Nephron progenitor cell (in vitro differentiated cells): ENCODE measurements around the gene CYP2U1.

Source experiments
- DNase-seq: peaks from one replicate; pipeline ENCODE4 v3.0.0; 2021
- H3K27ac Mint-ChIP-seq: 2 replicates; pipeline ENCODE4 v1.8.0; 2021; ENCODE audit warnings: mild to moderate bottlenecking, moderate library complexity, mixed read lengths
- H3K27me3 Mint-ChIP-seq: 2 replicates; pipeline ENCODE4 v1.8.0; 2021; ENCODE audit warnings: mild to moderate bottlenecking, low read depth, mixed read lengths; ENCODE audit not compliant: poor library complexity
- H3K36me3 Mint-ChIP-seq: 2 replicates; pipeline ENCODE4 v1.8.0; 2021; ENCODE audit warnings: low read depth, mixed read lengths
- H3K4me1 Mint-ChIP-seq: 2 replicates; pipeline ENCODE4 v1.8.0; 2021; ENCODE audit warnings: mixed read lengths
- H3K4me3 Mint-ChIP-seq: 2 replicates; pipeline ENCODE4 v1.8.0; 2021; ENCODE audit warnings: mild to moderate bottlenecking, moderate library complexity, mixed read lengths
- H3K9me3 Mint-ChIP-seq: 2 replicates; pipeline ENCODE4 v1.8.0; 2021; ENCODE audit warnings: mild to moderate bottlenecking, moderate library complexity, mixed read lengths
- TF ChIP-seq, protein P1 (sequence below): fragments of 200-600 bp; sonication (generic); IDR thresholded peaks from 2 replicates; pipeline ENCODE4 v1.5.0; 2021; ENCODE audit warnings: antibody characterized with exemption

Gene CYP2U1

DNA sequence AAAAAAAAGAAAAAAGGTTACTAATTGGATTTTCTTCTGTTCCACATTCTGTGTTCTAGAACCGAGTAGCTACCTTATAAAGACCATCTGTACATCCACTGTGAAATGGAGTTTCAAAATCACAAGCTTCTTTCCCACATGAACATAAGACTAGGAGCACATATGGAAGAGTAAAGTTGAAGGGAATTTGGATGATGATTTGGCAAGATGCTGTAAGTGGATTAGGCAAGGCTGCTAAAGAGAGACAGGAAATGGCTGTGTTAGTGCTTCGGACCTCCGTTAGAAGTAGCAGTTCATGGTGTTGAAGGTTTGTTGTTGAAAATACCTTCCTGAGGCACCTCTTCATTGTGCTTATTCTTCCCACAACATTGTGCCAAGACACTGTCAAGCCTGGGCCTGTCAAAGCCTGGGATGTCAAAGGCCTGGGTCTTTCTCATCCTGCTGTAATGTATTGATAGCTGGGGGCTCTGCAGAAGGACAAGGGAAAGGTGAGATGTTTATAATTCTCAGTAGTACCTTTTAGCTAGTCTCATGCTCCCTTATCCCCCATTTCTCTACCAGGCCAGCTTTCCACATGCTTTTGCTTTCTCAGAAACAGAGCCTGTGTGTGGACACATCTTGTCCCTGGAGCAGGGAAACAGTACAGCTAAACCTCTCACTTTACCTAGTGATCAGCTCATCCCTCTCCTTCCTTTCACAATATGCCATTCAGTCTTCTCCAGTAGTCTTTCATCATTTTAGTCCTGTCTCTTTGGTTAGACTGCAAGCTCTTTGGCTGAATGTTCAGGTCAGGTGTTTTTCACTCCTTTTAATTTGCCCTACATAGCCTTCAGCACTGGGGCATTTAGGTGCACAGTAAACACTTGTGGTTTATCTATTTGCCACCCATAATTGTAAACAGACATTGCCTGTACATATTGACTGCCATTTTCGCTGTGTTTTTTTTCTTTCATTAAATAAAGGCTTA, 37.9 kb upstream of the CYP2U1 start:
- peaks cover 8% of the 10 kb centered on the region for H3K4me1 Mint-ChIP-seq
- peaks cover 26% of the 10 kb centered on the region for H3K9me3 Mint-ChIP-seq
- DNase-seq: no peak

DNA sequence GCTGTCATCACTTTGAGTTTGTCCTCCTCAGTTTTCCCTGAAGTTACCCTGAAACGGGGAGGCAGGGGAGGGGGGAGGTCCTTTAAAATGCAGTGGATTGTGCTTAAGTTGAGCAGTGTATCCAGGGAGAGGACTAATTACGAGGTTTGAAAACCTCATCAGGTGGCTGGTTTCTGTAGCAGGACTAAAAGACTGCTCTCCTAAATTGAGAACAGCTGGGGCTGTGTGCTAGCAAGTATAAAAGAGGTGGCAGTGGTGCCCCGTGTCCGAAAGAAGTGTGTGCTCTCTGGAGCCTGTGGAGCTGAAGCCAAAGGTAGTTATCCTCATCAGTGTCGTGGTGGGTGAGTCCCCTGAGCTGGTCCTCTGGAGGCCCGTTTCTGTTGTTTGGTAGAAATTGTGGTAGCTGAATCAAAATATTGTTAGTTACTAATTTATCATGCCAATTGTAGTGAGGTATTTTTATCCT, 37.2 kb upstream of the CYP2U1 start:
- DNase-seq: no peak
- H3K4me3 Mint-ChIP-seq: no peak overlapping the region
- H3K36me3 Mint-ChIP-seq: peaks cover 10% of the 10 kb centered on the region
- TF ChIP-seq, protein P1, sequence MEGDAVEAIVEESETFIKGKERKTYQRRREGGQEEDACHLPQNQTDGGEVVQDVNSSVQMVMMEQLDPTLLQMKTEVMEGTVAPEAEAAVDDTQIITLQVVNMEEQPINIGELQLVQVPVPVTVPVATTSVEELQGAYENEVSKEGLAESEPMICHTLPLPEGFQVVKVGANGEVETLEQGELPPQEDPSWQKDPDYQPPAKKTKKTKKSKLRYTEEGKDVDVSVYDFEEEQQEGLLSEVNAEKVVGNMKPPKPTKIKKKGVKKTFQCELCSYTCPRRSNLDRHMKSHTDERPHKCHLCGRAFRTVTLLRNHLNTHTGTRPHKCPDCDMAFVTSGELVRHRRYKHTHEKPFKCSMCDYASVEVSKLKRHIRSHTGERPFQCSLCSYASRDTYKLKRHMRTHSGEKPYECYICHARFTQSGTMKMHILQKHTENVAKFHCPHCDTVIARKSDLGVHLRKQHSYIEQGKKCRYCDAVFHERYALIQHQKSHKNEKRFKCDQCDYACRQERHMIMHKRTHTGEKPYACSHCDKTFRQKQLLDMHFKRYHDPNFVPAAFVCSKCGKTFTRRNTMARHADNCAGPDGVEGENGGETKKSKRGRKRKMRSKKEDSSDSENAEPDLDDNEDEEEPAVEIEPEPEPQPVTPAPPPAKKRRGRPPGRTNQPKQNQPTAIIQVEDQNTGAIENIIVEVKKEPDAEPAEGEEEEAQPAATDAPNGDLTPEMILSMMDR: no peak
- no peak overlapping the region for H3K27ac Mint-ChIP-seq
- peaks cover 3% of the 10 kb centered on the region for H3K27me3 Mint-ChIP-seq
- peaks cover 22% of the 10 kb centered on the region for H3K9me3 Mint-ChIP-seq
- H3K4me1 Mint-ChIP-seq: peaks cover 8% of the 10 kb centered on the region

More for the DNA sequence above, 37.9 kb upstream of the CYP2U1 start:
- H3K27me3 Mint-ChIP-seq: peaks cover 3% of the 10 kb centered on the region
- TF ChIP-seq, protein P1: no peak
- peaks cover 10% of the 10 kb centered on the region for H3K36me3 Mint-ChIP-seq
- no peak overlapping the region for H3K27ac Mint-ChIP-seq
- no peak overlapping the region for H3K4me3 Mint-ChIP-seq

DNA sequence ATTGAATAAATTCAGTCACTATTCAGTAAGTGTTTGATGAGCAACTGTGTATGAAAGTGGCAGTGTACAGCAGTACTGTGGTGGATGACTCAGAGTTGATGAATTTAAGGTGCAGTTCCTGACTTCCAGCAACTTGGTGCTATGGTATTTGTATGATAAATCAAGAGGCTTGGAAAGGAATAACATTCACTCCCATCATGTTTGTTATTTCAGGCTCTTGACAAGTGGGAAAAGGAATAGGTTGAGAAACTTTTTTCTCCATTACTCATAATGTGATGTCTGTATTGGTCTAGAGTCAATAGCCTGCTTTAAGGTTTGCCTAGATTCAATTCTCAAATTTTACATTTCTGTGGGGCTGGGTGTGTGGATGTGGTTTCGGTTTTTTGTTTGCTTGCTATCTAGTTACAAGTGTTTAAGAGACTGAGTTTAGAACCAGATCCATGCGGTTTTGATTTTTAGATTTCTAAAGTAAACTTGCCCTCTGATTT, 35.1 kb upstream of the CYP2U1 start:
- Mint-ChIP-seq H3K4me1 (peaks cover 8% of the 10 kb centered on the region), H3K36me3 (peaks cover under 1% of the 10 kb centered on the region), H3K27me3 (peaks cover 3% of the 10 kb centered on the region), H3K9me3 (peaks cover 3% of the 10 kb centered on the region), H3K4me3 (no peak overlapping the region), H3K27ac (peak overlapping the region; percentile 49)
- DNase-seq: no peak
- TF ChIP-seq, protein P1: no peak

DNA sequence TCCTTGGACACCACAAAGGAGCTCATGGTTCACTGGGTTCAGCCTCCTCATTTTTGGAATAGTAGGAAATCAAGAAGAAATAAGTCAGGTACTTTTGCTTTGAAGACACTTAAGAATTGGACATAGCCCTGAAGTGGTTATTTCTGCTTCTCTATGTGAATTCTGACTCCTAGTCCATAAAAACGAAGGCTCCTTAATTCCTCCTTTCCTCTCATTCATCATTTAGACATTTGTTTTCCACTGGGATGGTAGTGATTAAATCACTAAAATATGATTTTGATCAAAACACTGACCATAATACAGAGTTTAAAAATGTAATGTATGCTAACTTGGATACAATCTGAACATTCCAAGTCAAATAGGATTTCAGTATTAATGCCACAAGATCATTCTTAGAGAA, 34.7 kb upstream of the CYP2U1 start:
- TF ChIP-seq, protein P1: no peak
- Mint-ChIP-seq H3K4me3 (no peak overlapping the region), H3K27me3 (peaks cover 3% of the 10 kb centered on the region), H3K4me1 (peaks cover 8% of the 10 kb centered on the region), H3K9me3 (no peaks in the 10 kb centered on the region), H3K27ac (peak overlapping the region; percentile 49), H3K36me3 (no peaks in the 10 kb centered on the region)
- DNase-seq: no peak

DNA sequence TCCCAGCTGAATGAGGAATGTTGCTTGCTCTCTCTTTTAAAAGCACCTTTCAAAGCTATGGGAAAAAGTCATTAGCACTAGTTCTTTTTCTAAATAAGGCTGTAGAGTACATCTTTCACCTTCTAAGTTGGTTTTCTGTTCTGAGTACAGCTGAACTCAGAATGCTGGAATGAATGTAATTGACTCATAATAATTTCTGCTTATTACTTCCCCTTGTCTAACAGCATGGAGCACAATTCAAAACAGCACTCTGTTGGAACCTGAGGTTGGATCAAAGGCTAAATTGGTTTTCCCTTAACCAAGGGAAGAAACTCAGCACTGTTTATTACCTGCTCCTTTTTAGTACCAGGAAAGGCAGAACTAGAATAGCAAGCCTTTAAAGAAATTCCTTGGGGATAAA, 33.5 kb upstream of the CYP2U1 start:
- H3K4me3 Mint-ChIP-seq: no peak overlapping the region
- H3K36me3 Mint-ChIP-seq: no peaks in the 10 kb centered on the region
- TF ChIP-seq, protein P1: no peak
- H3K27ac Mint-ChIP-seq: no peak overlapping the region
- no peak for DNase-seq
- peaks cover 8% of the 10 kb centered on the region for H3K4me1 Mint-ChIP-seq
- peaks cover 3% of the 10 kb centered on the region for H3K27me3 Mint-ChIP-seq
- no peaks in the 10 kb centered on the region for H3K9me3 Mint-ChIP-seq
